ENCODE data around the gene C22orf23. TPM values are rescaled to one million over a fixed set of nuclear protein-coding genes. Genes with fewer than 3 reads are reported as not detected.

C22orf23 gene
- total and polyA plus RNA-seq, 9 of the 15 experiments (the other 6 are each of a cell fraction or from before 2014, with no cell fraction given), result 0.25 to 1.0 (median 0.53) TPM

DNA sequence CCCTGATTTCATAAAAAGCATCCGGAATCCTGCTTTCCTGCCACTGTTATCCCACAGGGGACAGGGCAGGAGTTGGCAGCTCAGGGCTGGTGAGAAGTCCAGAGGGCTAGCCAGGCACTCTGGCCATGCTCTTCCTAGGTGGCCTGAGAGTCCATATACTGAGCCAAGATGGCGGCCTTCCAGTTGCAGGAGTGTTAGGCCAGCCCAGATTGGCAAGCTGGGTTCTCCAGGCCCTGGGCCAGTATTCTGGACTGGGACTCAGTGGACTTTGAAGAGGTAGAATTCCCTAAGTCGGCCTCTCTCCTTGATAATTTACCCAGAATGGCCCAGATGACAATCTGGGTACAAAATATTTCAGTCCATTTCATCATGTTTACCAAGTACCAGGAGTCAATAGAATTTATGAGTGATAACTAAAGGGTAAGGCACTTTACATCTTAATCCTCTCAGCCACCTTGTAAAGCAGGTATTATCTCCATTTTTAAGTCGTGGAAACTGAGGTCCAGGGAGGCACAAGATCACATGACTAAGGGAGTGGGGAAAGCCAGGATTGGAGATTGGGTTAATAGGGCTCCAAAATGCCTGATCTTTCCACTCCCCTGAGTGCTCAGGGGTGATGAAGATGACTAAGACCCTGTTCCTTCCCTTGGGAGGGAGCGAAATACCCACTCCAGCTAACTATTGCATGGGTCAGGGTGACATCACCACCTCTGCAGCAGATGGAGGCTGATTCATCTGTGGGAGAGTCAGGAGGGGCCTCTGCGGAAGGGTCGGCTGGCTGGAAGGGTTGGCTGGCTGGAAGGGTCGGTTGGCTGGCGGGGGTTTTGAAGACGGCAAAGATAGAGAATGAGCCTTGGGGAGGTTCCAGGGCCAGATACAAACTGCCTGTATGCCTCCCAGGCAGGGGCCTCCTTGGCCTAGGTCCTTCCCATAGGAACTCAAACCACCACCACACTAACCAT, 48.5 kb downstream of the C22orf23 start (continued):
- TF ChIP-seq CBX1 (IDR thresholded peaks at IDR 0.05; ENCODE audit: low read depth) (no peak), RCOR1 (IDR thresholded peaks at IDR 0.05; ENCODE audit: borderline replicate concordance in 1 of 2, low read depth in 2 of 2, low read length in 2 of 2) (no peak), XRCC5 (IDR thresholded peaks at IDR 0.05; ENCODE audit: low read depth, low read length) (no peak), TEAD1 (CRISPR knock-in tag; IDR thresholded peaks at IDR 0.05) (no peak), NFYB (IDR thresholded peaks at IDR 0.05; ENCODE audit: extremely low read depth, insufficient read length) (no peak), NFXL1 (CRISPR knock-in tag; IDR thresholded peaks at IDR 0.05) (no peak), HIVEP1 (CRISPR knock-in tag; IDR thresholded peaks at IDR 0.05) (no peak), ZNF224 (CRISPR knock-in tag; IDR thresholded peaks at IDR 0.05) (no peak), ARNT (IDR thresholded peaks at IDR 0.05) (no peak), HMG20A (CRISPR knock-in tag; conservative IDR thresholded peaks at IDR 0.05) (no peak), ATF1 (CRISPR knock-in tag; IDR thresholded peaks at IDR 0.05) (no peak), ATF1 (tag; IDR thresholded peaks at IDR 0.05) (peak; percentile 34), HNRNPLL (IDR thresholded peaks at IDR 0.05; ENCODE audit: low read depth, low read length, poor library complexity, severe bottlenecking) (no peak), ZNF785 (CRISPR knock-in tag; IDR thresholded peaks at IDR 0.05) (no peak)
- TF ChIP-seq, protein P1, sequence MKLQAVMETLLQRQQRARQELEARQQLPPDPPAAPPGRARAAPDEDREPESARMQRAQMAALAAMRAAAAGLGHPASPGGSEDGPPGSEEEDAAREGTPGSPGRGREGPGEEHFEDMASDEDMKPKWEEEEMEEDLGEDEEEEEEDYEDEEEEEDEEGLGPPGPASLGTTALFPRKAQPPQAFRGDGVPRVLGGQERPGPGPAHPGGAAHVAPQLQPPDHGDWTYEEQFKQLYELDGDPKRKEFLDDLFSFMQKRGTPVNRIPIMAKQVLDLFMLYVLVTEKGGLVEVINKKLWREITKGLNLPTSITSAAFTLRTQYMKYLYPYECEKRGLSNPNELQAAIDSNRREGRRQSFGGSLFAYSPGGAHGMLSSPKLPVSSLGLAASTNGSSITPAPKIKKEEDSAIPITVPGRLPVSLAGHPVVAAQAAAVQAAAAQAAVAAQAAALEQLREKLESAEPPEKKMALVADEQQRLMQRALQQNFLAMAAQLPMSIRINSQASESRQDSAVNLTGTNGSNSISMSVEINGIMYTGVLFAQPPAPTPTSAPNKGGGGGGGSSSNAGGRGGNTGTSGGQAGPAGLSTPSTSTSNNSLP (IDR thresholded peaks at IDR 0.05; ENCODE audit: borderline replicate concordance, low read depth, low read length), result no peak
- TF ChIP-seq, protein P2, sequence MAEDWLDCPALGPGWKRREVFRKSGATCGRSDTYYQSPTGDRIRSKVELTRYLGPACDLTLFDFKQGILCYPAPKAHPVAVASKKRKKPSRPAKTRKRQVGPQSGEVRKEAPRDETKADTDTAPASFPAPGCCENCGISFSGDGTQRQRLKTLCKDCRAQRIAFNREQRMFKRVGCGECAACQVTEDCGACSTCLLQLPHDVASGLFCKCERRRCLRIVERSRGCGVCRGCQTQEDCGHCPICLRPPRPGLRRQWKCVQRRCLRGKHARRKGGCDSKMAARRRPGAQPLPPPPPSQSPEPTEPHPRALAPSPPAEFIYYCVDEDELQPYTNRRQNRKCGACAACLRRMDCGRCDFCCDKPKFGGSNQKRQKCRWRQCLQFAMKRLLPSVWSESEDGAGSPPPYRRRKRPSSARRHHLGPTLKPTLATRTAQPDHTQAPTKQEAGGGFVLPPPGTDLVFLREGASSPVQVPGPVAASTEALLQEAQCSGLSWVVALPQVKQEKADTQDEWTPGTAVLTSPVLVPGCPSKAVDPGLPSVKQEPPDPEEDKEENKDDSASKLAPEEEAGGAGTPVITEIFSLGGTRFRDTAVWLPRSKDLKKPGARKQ (CRISPR knock-in tag; IDR thresholded peaks at IDR 0.05), result no peak
- TF ChIP-seq, protein P3, sequence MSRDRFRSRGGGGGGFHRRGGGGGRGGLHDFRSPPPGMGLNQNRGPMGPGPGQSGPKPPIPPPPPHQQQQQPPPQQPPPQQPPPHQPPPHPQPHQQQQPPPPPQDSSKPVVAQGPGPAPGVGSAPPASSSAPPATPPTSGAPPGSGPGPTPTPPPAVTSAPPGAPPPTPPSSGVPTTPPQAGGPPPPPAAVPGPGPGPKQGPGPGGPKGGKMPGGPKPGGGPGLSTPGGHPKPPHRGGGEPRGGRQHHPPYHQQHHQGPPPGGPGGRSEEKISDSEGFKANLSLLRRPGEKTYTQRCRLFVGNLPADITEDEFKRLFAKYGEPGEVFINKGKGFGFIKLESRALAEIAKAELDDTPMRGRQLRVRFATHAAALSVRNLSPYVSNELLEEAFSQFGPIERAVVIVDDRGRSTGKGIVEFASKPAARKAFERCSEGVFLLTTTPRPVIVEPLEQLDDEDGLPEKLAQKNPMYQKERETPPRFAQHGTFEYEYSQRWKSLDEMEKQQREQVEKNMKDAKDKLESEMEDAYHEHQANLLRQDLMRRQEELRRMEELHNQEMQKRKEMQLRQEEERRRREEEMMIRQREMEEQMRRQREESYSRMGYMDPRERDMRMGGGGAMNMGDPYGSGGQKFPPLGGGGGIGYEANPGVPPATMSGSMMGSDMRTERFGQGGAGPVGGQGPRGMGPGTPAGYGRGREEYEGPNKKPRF (IDR thresholded peaks at IDR 0.05; ENCODE audit: low read depth, low read length), result no peak
- TF ChIP-seq, protein P4, sequence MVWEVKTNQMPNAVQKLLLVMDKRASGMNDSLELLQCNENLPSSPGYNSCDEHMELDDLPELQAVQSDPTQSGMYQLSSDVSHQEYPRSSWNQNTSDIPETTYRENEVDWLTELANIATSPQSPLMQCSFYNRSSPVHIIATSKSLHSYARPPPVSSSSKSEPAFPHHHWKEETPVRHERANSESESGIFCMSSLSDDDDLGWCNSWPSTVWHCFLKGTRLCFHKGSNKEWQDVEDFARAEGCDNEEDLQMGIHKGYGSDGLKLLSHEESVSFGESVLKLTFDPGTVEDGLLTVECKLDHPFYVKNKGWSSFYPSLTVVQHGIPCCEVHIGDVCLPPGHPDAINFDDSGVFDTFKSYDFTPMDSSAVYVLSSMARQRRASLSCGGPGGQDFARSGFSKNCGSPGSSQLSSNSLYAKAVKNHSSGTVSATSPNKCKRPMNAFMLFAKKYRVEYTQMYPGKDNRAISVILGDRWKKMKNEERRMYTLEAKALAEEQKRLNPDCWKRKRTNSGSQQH (CRISPR knock-in tag; IDR thresholded peaks at IDR 0.05), result no peak
- TF ChIP-seq, protein P5, sequence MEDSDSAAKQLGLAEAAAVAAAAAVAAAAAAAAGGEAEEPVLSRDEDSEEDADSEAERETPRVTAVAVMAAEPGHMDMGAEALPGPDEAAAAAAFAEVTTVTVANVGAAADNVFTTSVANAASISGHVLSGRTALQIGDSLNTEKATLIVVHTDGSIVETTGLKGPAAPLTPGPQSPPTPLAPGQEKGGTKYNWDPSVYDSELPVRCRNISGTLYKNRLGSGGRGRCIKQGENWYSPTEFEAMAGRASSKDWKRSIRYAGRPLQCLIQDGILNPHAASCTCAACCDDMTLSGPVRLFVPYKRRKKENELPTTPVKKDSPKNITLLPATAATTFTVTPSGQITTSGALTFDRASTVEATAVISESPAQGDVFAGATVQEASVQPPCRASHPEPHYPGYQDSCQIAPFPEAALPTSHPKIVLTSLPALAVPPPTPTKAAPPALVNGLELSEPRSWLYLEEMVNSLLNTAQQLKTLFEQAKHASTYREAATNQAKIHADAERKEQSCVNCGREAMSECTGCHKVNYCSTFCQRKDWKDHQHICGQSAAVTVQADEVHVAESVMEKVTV (CRISPR knock-in tag; IDR thresholded peaks at IDR 0.05), result no peak

All from K562 (cell line).